HEK293 (cell line): ENCODE measurements around the gene OLA1.

ENCODE experiments used
- MZF1 ChIP-seq: fragments of 450-650 bp; formaldehyde crosslinking; IDR thresholded peaks from 2 replicates; pipeline ENCODE4 v1.5.1; 2017; ENCODE audit warnings: missing biosample characterization, missing genetic modification characterization, borderline replicate concordance
- RBAK ChIP-seq: fragments of 450-650 bp; formaldehyde crosslinking; IDR thresholded peaks from 2 replicates; pipeline ENCODE4 v1.5.1; 2016; ENCODE audit warnings: missing biosample characterization, missing genetic modification characterization
- ZBTB10 ChIP-seq: fragments of 450-650 bp; formaldehyde crosslinking; IDR thresholded peaks from 2 replicates; pipeline ENCODE4 v1.5.1; 2016; ENCODE audit warnings: missing biosample characterization, missing genetic modification characterization
- ZNF23 ChIP-seq: fragments of 450-650 bp; formaldehyde crosslinking; IDR thresholded peaks from 2 replicates; pipeline ENCODE4 v1.5.1; 2016; ENCODE audit warnings: missing biosample characterization, missing genetic modification characterization, borderline replicate concordance
- ZNF274 ChIP-seq, 2 experiments: fragments of 200-500 bp in 1 of 2; fragments of 450-650 bp in 1 of 2; sonication (Bioruptor generic) in 1 of 2; formaldehyde crosslinking in 1 of 2; IDR thresholded peaks; 2 replicates each; pipeline versions ENCODE4 v1.5.1 to v1.6.1; 2014 to 2016; ENCODE audit warnings: borderline replicate concordance in 1 of 2, inconsistent platforms in 1 of 2, low read length in 1 of 2, missing biosample characterization in 1 of 2, missing genetic modification characterization in 1 of 2
- ZNF404 ChIP-seq: fragments of 450-650 bp; formaldehyde crosslinking; IDR thresholded peaks from 2 replicates; pipeline ENCODE4 v1.5.1; 2017; ENCODE audit warnings: missing biosample characterization, missing genetic modification characterization
- ZNF501 ChIP-seq: fragments of 450-650 bp; formaldehyde crosslinking; IDR thresholded peaks from 2 replicates; pipeline ENCODE4 v1.5.1; 2016; ENCODE audit warnings: missing biosample characterization, missing genetic modification characterization
- ZNF596 ChIP-seq: fragments of 450-650 bp; IDR thresholded peaks from 2 replicates; pipeline ENCODE4 v1.5.0; 2018; ENCODE audit warnings: missing biosample characterization, mild to moderate bottlenecking, missing genetic modification characterization, moderate library complexity
- ZNF621 ChIP-seq: fragments of 450-650 bp; formaldehyde crosslinking; IDR thresholded peaks from 2 replicates; pipeline ENCODE4 v1.5.1; 2017; ENCODE audit warnings: missing biosample characterization, missing genetic modification characterization
- ZNF707 ChIP-seq: fragments of 450-650 bp; formaldehyde crosslinking; IDR thresholded peaks from 2 replicates; pipeline ENCODE4 v1.5.1; 2016; ENCODE audit warnings: missing biosample characterization, missing genetic modification characterization
- ZNF747 ChIP-seq: fragments of 450-650 bp; formaldehyde crosslinking; IDR thresholded peaks from 2 replicates; pipeline ENCODE4 v1.5.1; 2016; ENCODE audit warnings: missing biosample characterization, missing genetic modification characterization
- ZSCAN23 ChIP-seq: fragments of 450-650 bp; formaldehyde crosslinking; IDR thresholded peaks from 2 replicates; pipeline ENCODE4 v1.5.1; 2016; ENCODE audit warnings: missing biosample characterization, missing genetic modification characterization
- TF ChIP-seq, protein P1 (sequence below): fragments of 450-650 bp; formaldehyde crosslinking; IDR thresholded peaks from 2 replicates; pipeline ENCODE4 v1.5.1; 2016; ENCODE audit warnings: missing biosample characterization, missing genetic modification characterization
- TF ChIP-seq, protein P2 (sequence below): fragments of 450-650 bp; formaldehyde crosslinking; IDR thresholded peaks from 2 replicates; pipeline ENCODE4 v1.5.1; 2016; ENCODE audit warnings: missing biosample characterization, missing genetic modification characterization

- TF ChIP-seq ZNF274 (IDR thresholded peaks at IDR 0.05; ENCODE audit: low read length) (no peak), ZNF274 (tag by site-specific recombination; IDR thresholded peaks at IDR 0.05; ENCODE audit: borderline replicate concordance) (no peak), ZSCAN23 (tag by site-specific recombination) (no peak), ZNF596 (no peak), RBAK (tag by site-specific recombination) (no peak), ZBTB10 (no peak), ZNF621 (tag by site-specific recombination) (no peak), ZNF747 (tag by site-specific recombination) (no peak), MZF1 (tag by site-specific recombination) (no peak), ZNF23 (tag by site-specific recombination) (no peak), ZNF501 (no peak), ZNF404 (tag by site-specific recombination) (no peak), ZNF707 (tag by site-specific recombination) (no peak)
- TF ChIP-seq, protein P1, sequence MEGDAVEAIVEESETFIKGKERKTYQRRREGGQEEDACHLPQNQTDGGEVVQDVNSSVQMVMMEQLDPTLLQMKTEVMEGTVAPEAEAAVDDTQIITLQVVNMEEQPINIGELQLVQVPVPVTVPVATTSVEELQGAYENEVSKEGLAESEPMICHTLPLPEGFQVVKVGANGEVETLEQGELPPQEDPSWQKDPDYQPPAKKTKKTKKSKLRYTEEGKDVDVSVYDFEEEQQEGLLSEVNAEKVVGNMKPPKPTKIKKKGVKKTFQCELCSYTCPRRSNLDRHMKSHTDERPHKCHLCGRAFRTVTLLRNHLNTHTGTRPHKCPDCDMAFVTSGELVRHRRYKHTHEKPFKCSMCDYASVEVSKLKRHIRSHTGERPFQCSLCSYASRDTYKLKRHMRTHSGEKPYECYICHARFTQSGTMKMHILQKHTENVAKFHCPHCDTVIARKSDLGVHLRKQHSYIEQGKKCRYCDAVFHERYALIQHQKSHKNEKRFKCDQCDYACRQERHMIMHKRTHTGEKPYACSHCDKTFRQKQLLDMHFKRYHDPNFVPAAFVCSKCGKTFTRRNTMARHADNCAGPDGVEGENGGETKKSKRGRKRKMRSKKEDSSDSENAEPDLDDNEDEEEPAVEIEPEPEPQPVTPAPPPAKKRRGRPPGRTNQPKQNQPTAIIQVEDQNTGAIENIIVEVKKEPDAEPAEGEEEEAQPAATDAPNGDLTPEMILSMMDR (tag by site-specific recombination), result no peak
- TF ChIP-seq, protein P2, sequence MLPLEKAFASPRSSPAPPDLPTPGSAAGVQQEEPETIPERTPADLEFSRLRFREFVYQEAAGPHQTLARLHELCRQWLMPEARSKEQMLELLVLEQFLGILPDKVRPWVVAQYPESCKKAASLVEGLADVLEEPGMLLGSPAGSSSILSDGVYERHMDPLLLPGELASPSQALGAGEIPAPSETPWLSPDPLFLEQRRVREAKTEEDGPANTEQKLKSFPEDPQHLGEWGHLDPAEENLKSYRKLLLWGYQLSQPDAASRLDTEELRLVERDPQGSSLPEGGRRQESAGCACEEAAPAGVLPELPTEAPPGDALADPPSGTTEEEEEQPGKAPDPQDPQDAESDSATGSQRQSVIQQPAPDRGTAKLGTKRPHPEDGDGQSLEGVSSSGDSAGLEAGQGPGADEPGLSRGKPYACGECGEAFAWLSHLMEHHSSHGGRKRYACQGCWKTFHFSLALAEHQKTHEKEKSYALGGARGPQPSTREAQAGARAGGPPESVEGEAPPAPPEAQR (tag by site-specific recombination), result no peak
These were observed 194.8 kb downstream of the OLA1 start for GRCh38 chr2:174053355-174054151.
